Suprapubic skin (tissue), 4 donors: Measurements from ENCODE around the gene PARD3B.

Source experiments
- EP300 ChIP-seq: sonication (generic); formaldehyde crosslinking; IDR thresholded peaks from one replicate; pipeline ENCODE4 v1.6.1; 2017; ENCODE audit warnings: antibody characterized with exemption
- POLR2A ChIP-seq, 2 donors: fragments of 450-650 bp; IDR thresholded peaks; one replicate each; pipeline ENCODE4 v1.6.1; 2017; ENCODE audit warnings: antibody characterized with exemption in 2 of 2, mild to moderate bottlenecking in 2 of 2, moderate library complexity in 2 of 2
- POLR2AphosphoS5 ChIP-seq, 3 donors: sonication (generic); formaldehyde crosslinking; IDR thresholded peaks; one replicate each; pipeline ENCODE4 v1.6.1; 2017; ENCODE audit warnings: antibody characterized with exemption in 3 of 3
- TF ChIP-seq, protein P1 (sequence below), 2 donors: fragments of 200-600 bp in 1 of 2; fragments of 450-650 bp in 1 of 2; sonication (generic) in 1 of 2; IDR thresholded peaks; one replicate each; pipeline ENCODE4 v1.5.1; 2016 to 2019; ENCODE audit warnings: antibody characterized with exemption in 2 of 2, mild to moderate bottlenecking in 1 of 2, moderate library complexity in 1 of 2

GRCh38 chr2:204923957-204924356 lies 378.7 kb downstream of the PARD3B start:
- no peak for TF ChIP-seq POLR2A (IDR thresholded peaks at IDR 0.05)
- TF ChIP-seq, protein P1, sequence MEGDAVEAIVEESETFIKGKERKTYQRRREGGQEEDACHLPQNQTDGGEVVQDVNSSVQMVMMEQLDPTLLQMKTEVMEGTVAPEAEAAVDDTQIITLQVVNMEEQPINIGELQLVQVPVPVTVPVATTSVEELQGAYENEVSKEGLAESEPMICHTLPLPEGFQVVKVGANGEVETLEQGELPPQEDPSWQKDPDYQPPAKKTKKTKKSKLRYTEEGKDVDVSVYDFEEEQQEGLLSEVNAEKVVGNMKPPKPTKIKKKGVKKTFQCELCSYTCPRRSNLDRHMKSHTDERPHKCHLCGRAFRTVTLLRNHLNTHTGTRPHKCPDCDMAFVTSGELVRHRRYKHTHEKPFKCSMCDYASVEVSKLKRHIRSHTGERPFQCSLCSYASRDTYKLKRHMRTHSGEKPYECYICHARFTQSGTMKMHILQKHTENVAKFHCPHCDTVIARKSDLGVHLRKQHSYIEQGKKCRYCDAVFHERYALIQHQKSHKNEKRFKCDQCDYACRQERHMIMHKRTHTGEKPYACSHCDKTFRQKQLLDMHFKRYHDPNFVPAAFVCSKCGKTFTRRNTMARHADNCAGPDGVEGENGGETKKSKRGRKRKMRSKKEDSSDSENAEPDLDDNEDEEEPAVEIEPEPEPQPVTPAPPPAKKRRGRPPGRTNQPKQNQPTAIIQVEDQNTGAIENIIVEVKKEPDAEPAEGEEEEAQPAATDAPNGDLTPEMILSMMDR (IDR thresholded peaks at IDR 0.05): no peak
- no peak for TF ChIP-seq EP300
- TF ChIP-seq POLR2AphosphoS5 (IDR thresholded peaks at IDR 0.05): no peak
